Fibroblast of the aortic adventitia (primary cell): ENCODE data around the gene DGKH. TPM values are rescaled to one million over a fixed set of nuclear protein-coding genes. Genes with fewer than 3 reads are reported as not detected.

Experiments
- DNase-seq: peaks from one replicate; pipeline ENCODE4 v3.0.0-alpha.2; 2010; ENCODE audit warnings: low read depth
- H3K4me3 ChIP-seq: 2 replicates; pipeline ENCODE4 v1.5.1; 2011; ENCODE audit warnings: low read depth, mild to moderate bottlenecking, control low read depth, low read length, moderate library complexity
- total RNA-seq: library from RNA; depleted of rRNA; stranded (reverse); fragments of >200 nt; gene quantifications from 2 replicates; pipeline ENCODE4 v1.2.3, GENCODE V29; 2012; ENCODE audit warnings: low replicate concordance
- TF ChIP-seq, protein P1 (sequence below): IDR thresholded peaks from 2 replicates; pipeline ENCODE4 v1.5.1; 2011; ENCODE audit warnings: mild to moderate bottlenecking, low read length, control low read depth, inconsistent platforms; ENCODE audit not compliant: insufficient read depth

DGKH gene
- total RNA-seq, 1 donor: 17.1 TPM

DNA sequence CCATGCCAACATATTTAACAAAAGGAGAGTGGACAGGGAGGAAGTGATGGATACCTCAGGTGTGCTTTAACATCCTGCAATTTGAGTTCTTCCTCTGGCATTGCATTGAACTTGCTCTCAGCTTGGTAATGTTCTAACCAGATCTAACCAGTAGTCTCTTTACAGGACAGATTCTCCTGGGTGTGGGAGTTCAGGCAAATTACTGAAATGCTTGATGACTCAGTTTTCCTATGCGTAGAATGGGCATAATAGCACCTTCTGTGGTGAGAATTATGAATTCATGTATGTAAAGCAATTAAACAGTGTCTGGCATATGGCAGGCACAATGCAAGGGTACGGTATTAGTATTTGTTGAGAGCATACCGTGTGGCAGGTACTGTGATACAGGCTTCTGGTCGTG lies 227.1 kb downstream of the DGKH start:
- DNase-seq: no peak
- no peak overlapping the region for H3K4me3 ChIP-seq
- TF ChIP-seq, protein P1, sequence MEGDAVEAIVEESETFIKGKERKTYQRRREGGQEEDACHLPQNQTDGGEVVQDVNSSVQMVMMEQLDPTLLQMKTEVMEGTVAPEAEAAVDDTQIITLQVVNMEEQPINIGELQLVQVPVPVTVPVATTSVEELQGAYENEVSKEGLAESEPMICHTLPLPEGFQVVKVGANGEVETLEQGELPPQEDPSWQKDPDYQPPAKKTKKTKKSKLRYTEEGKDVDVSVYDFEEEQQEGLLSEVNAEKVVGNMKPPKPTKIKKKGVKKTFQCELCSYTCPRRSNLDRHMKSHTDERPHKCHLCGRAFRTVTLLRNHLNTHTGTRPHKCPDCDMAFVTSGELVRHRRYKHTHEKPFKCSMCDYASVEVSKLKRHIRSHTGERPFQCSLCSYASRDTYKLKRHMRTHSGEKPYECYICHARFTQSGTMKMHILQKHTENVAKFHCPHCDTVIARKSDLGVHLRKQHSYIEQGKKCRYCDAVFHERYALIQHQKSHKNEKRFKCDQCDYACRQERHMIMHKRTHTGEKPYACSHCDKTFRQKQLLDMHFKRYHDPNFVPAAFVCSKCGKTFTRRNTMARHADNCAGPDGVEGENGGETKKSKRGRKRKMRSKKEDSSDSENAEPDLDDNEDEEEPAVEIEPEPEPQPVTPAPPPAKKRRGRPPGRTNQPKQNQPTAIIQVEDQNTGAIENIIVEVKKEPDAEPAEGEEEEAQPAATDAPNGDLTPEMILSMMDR: no peak

- no peak for DNase-seq
- TF ChIP-seq, protein P1: no peak
- no peak overlapping the region for H3K4me3 ChIP-seq
These were observed 228.2 kb downstream of the DGKH start for GRCh38 chr13:42276683-42277082.

GRCh38 chr13:42277618-42278276 lies 229.3 kb downstream of the DGKH start:
- H3K4me3 ChIP-seq: no peak overlapping the region
- TF ChIP-seq, protein P1: no peak
- DNase-seq: no peak

GRCh38 chr13:42279080-42279479 lies 230.6 kb downstream of the DGKH start:
- TF ChIP-seq, protein P1: no peak
- DNase-seq: no peak
- no peak overlapping the region for H3K4me3 ChIP-seq

GRCh38 chr13:42279986-42280385 lies 231.5 kb downstream of the DGKH start:
- H3K4me3 ChIP-seq: no peak overlapping the region
- DNase-seq: no peak
- TF ChIP-seq, protein P1: no peak

DNA sequence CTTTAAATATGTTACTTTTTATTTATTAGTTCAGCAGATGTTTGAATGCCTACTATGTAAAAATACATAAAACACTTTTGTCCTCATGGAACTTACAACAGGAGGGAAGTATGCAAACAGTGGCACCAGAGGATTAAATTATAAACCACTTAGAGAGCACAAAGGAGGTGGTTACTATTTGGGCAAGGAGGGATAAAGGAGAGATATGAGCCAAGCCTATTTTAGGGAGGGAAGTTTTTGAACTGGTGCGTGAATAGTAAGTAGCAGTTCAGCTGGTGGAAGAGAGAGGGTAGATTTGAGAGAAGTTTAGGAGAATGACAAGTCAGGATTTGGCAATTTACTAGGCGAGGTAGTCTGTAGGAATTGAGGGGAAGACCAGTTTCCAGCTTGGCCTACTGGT lies 232.1 kb downstream of the DGKH start:
- no peak for DNase-seq
- no peak overlapping the region for H3K4me3 ChIP-seq
- TF ChIP-seq, protein P1: no peak

DNA sequence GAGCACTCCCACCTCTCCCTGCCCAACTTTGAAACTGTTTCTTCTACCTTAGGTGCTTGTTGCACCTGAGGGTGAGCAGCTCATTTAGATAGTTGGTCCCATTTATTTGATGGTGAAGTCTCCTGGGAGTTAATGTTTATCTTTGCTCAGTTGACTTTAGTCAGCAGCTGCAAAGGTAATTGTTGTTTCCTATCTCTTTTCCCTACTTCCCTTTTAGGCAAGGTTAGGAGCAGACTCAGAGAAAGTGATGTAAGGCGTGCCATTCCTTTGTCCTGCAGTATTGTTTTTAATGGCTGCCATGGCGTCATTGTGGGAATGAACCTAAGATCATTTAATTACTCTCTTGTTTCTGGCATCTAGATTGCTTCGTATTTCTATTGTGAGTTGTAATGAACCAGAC lies 235.1 kb downstream of the DGKH start:
- no peak for DNase-seq
- no peak overlapping the region for H3K4me3 ChIP-seq
- TF ChIP-seq, protein P1: no peak
